HG03460 (cell line): ENCODE results near the gene GPR143.
"Not testable (repeated sequence)": the region's sequence is repeated elsewhere in the genome, so short reads cannot be mapped to it uniquely, and the experiment has no call there.

Experiments
- ATAC-seq: cut with Tn5 transposase; IDR thresholded peaks from one replicate; pipeline ENCODE4 v1.9.1; 2021; ENCODE audit not compliant: unreplicated experiment

Gene GPR143

DNA sequence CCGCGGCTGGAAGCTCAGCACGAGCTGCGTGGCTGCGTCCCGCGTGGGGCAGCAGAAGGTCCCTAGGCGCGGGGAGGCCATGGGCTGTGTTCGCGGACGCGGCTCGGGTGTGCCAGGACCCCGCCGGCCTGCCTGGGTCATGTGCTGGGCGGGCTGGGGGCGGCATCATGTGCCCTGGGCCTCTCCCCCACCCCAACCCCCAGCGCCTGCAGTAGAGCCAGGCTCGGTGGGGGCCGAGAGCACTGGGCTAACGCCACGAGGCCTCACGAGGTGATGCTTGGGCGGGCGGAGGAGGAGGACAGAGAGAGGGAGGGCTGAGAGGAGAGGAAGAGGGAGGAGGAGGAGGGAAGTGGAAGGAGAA is at the start of gene GPR143:
Gene GPR143, minus strand, starts transcription at position 111 of the 361 bp plus-strand sequence. Its CDS starts 30 bp downstream, at position 81.
- no peak for ATAC-seq

DNA sequence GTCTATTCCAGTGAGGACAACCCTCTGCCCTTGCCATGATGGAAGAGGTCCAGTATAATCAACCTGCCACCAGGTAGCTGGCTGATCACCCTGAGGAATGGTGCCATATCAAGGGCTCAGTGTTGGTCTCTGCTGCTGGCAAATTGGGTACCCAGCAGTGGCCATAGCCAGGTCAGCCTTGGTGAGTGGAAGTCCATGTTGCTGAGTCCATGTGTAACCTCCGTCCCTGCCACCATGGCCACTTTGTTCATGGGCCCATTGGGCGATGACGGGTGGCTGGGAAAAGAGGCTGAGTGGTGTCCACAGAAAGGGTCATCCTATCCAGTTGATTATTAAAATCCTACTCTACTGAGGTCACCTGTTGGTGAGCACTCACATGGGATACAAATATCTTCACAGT is 45.4 kb upstream of the GPR143 start:
- not testable (repeated sequence) for ATAC-seq

DNA sequence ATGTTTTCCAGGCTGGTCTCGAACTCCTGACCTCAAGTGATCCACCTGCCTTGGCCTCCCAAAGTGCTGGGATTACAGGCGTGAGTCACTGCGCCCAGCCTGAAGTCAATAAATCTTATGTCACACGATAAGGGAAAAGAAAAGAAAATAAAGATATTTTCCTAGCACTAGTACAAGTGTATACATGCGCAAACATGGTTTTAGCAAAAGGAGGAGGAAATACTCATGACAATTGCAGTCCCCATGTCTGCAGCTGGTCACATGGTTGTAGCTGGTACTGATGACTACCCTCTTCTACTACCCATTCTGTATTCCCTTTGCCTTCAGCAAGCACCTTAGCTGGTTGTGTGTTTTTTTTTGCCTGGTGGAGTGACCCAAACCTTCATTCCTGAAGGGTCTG is 44.2 kb upstream of the GPR143 start:
- ATAC-seq, result not testable (repeated sequence)

DNA sequence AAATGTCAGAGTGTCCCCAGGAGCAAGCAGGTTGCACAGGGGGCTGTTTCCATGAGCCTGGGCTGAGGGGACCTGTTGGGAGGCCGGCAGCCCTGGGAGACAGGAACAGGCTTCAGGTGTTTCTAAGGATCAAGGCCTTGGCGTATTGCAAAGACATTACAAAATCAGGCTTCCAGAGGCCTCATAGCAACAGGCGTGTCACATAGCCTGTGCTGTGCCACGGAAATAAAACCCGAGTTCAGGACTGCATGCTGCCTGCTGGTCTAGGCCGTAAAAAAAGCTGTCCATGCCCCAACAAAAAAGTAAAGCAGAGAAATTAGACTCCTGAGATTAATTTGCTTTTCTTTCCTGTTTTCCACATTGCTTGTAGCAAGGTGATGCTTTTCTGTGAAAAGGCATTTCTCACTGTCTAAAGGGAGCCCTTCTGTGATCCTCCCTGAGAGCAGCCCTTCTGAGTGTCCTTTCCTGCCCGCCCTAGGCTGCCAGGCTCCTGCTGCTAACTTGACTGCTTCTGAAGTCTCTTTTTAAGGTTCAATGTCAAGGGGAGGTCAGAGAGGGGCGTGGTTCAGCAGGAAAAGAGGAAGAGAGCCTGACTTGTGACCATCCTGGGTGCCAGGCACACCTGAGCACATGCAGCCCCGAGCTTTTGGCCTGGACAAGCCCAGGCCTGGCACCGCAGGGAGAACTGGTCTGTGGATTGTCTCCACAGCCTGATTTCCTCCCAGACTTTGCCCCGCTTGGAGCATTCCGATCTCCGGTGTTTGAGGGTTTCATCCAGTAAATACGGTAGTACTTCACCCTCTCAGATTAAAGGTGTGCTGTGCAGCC is 41.9 kb upstream of the GPR143 start:
- no peak for ATAC-seq

DNA sequence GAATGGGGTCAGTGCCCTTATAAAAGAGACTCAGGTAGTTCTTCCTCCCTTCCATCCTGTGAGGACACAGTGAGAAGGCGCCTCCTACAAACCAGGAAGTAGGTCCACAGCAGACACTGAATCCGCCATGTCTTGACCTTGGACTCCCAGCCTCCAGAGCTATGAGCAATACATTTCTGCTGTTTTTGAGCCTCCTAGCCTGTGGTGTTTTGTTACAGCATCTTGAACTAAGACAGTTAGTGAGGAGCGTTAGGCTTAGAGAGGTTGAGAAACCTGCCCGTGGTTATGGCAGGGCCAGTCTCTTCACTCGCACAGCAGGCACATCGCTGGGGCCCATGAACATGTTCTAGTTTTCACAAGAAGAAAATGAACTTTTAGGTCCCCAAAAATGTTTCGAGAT is 40.3 kb upstream of the GPR143 start:
- no peak for ATAC-seq

DNA sequence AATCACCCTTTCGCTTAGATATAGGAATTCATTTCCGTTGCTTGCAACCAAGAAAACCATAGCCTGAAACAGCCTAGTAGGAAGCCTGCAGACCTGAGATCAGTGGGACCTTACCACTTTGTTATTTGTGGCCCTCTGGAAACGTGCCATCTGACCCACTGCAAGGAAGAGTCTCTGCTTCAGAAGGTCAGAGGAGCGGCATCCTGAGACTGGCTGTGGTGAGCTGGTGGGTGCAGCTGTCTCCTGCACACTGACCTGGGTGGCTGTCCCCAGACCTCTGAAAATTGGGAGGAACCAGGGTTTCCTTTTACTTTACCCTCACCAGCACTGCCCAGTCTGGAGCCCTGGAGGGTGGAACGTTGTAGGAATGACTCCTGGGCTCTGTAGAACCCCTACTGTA is 38.8 kb upstream of the GPR143 start:
- no peak for ATAC-seq

DNA sequence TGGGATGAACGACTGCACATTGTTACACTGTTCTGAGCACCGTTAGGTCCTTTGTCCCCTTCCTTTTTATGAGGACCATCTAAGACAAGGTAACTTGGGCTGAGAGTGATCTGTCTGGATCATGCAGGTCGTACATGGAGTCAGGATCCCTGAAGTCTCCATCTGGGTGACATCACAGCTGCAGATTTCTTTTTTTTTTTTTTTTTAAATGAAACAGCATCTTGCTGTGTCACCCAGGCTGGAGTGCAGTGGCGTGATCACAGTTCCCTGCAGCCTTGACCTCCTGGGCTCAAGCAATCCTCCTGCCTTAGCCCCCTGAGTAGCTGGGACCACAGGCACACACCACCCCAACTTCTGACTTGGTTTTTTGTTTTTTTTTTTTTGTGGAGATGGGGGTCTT is 37.1 kb upstream of the GPR143 start:
- ATAC-seq, result no peak

DNA sequence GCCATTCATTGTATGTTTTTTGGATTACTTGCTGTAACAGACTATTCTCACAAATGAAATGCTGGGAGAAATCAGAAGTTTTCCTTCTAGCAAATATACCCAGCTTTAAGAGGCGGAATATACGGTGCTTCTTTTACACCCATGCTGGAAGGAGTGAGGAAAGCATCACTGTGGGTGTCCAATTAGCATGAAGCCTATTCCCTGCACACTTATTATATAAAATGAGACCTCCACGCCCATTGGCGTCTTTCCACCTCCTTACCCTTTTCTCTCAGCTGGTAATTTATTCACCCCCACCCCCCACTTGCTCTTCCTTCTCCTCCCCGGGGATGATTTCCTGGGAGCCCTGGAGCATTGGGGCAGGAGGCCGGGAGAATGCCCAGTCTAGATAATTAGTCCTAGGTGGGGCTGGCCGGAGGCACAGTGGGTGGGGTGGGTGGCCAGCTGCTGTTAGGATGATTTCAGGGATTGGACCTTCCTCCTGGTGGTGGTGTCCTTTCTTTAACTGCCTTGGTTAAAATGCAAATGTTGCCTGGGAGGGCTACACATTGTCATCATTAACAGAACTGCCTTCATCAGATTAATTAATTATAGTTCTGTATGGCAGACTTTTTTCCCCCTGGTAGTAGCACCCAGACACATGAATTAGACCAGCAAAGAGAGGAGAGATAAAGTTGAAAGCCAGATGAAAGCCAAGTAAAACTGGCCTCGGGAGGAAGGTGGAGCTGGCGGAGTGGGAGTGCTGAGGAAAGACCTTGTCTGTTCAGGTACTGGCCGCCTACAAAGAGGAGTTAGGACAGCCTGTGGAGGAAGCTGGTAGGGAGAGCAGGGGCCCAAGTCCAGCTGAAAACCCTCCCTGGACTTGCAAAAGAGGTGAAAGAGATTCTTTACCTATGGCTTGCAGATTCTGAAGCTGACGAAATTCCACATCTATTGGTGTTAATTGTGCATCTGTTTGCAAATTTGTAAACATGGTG is 32.0 kb upstream of the GPR143 start:
- ATAC-seq, result no peak

DNA sequence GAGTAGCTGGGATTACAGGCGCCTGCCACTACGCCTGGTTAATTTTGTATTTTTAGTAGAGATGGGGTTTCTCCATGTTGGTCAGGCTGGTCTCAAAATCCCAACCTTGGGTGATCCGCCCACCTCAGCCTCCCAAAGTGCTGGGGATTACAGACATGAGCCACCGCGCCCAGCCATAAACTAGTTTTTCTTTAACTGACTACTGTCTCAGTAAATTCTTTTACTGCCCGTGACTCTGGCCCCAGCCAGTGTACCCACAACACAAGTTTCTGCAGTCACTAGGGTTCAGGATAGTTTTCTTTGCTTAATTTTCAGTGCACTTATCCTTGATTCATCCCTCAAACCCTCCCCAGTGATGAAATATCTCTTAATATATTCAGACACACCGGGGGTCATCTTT is 28.8 kb upstream of the GPR143 start:
- ATAC-seq, result no peak

DNA sequence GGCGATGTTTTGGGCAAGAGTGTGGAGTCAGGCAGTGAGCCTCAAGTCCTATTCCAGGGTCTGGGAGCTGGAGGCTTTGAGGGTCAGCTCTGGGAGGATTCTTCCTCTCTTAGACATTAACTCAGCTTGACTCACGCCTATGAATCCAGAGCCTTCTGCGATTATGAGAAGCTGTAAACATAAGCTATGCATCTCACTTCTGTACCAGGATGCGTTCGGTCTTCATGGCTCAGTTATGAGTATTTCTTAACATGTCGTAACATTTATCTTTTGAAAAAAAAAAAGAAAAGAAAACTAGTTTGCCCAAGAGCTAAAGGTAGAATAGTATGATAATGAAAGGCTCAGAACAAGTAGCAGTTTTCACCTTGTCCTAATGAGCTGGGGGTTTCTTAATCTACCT is 25.2 kb upstream of the GPR143 start:
- ATAC-seq, result no peak

DNA sequence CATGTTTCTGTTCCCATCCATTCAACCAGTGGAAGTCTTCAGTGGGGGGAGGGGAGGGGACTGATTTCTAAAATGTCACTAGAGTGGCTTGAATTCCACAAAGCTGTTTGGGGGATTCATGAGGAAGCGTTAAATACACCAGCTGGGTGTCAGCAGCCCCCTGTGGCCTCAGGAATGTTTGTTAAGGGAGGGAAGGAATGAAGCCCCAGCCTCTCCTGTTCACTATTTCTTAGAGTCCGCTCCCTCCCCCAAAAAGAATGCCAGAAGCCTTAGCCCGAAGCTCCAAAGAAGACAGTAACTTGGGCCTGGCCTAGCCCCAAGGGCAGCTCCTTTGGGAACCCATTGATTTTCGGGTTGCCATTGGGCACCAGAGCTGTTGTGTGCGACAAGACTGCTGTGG is 23.9 kb upstream of the GPR143 start:
- ATAC-seq, result no peak

DNA sequence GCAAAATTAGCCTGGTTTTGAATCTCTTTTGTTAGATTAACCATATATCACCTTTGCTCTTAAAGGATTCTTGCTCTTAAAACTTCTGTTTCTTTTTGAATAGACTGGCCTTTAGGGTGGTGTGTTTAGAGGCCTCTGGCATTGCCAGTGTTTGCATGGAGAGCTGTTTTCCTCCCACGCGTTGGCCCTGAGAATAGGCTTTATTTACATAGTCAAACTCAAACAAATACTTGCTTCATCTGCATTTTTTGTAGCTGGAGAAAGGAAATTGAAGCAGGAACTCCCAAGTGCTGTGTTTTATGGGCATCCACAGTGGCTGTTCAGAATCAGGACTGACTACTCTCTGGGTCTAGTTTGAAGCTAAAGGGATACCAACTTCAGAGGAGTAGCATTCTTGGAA is 23.3 kb upstream of the GPR143 start:
- no peak for ATAC-seq

DNA sequence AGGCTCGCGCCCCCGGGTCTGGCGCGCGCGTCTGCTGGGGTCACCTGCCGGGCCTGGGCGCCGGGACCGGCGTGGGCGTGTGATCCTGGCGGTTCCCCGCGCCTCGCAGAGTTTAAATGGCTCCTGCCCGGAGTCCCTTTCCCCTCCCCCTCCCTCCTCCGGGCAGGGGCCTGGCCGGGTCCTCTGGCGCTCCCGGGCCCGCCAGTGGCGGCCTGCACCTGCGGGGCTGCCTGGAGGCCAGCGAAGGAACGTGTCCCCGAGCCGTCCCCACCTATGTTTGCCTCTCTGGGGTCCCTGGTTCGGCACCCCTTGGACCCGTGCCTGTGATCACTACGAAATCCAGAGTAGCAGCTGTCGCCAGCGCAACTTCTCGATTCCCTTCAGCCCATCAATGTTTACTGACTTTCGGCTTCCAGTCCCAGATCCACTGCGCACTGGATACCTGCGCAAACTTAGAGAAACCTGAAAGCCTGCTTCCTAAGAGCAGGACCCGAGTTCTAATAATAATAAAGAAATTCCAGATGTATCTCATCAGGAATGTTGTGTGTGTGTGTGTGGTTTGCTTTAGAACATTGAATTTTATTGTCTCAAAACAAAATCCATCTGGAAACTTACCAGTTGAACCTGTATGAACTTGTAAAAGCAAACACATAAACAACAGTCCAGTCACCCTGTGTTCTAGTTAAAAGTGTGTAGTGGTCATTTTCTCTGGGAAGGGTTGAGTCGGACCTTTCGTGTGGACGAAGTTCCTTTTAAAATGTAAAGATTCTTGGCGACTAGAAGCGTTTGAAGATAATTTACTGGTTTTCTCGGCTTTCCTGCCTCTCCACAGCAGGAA is 21.4 kb upstream of the GPR143 start:
- ATAC-seq, result no peak

DNA sequence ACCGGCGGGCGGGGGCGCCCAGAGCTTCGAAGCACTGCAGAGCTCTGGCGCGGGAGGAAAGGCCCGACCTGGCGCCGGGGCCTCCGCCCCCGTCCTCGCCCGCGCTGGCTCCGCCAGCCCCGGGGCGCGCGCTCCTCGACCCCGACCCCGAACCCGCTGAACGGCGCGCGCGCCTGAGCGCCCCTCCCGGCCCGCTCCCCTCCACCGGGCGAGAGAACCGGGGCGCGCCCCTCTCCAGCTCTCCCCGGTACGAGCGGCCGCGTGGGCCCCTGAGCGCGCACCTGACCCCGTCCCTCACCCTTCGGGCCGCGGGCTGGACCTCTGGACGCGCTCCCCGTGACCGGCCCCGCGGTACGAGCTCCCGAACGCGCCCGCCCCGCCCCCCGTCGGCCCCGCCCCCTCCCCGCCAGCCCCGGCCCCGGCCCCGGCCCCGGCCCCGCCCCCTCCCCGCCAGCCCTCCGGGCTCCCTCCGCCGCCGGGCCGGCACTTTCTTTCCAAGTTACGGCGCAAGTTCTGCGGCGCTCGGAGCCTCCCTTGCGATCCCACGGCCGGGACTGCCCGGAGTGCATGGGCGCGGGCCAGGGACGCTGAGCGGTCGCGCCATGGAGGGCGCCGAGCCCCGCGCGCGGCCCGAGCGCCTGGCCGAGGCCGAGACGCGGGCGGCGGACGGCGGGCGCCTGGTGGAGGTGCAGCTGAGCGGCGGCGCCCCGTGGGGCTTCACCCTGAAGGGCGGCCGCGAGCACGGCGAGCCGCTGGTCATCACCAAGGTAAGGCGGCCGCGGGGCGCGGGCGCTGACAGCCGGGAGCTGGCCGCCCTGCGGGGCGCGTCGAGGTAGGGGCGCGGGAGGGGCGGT is 20.5 kb upstream of the GPR143 start, which contains the start of gene SHROOM2:
Gene SHROOM2, plus strand, starts transcription at position 486 of the 854 bp plus-strand sequence. Its CDS starts 117 bp downstream, at position 603.
- ATAC-seq, result no peak

DNA sequence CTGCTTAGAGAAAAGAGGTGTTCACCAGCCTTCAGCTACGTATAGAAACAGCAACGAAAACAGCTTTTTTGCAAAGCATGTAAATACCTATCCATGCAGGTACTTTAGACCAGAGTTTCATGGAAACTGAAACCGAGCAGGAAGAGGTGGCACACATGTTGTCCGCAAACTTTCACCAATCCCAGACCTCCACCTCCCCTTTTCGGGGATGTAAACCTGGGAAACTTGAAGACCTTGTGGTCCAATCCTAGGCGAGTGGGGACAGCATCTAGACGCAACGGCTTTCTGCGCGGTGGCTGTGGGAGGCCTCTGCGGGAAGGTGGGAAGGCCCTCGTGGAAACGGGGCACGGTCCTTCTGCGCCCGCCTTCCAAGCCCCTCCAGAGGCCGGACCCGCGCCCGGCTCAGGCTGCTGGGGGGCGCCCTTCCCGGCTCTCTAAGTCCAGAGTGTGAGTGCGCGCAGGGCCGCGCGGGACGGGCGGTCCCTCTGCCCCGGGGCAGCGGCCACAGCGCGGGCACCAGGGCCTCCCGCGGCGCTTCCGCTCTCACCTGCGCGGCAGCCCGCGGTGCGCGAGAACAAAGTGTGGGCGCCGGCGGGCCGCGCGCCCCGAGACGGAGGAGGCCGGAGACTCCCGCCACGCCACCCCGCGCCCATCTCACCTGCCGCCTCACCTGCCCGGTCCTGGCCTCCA is 19.8 kb upstream of the GPR143 start:
- ATAC-seq, result no peak

DNA sequence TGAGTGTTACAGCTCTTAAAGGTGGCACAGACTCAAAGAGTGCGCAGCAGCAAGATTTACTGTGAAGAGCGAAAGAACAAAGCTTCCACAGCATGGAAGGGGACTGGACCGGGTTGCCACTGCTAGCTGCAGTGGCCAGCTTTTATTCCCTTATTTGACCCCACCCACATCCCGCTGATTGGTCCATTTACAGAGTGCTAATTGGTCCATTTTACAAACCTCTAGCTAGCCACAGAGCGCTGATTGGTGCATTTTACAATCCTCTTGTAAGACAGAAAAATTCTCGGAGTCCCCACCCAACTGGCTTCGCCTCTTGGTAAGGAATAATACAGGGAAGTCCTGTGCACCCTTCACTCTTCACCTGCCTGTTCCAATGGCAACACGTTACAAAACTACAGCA is 18.7 kb upstream of the GPR143 start:
- ATAC-seq, result no peak

DNA sequence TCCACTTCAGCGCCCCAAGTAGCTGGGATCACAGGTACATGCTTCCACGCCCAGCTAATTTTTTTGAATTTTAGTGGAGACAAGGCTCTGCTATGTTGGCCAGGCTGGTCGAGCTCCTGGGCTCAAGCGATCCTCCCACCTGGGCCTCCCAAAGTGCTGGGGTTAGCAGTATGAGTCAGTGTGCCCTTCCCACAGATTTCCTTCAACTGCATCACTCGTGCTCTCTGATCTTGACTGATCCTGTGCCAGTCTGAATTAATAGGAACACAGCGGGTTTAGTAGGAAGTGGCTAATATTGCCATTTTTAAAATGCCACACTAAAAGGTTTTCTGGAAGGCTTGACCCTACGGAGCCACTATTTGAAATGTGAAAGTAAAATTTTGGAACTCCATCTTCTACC is 16.3 kb upstream of the GPR143 start:
- ATAC-seq, result no peak

DNA sequence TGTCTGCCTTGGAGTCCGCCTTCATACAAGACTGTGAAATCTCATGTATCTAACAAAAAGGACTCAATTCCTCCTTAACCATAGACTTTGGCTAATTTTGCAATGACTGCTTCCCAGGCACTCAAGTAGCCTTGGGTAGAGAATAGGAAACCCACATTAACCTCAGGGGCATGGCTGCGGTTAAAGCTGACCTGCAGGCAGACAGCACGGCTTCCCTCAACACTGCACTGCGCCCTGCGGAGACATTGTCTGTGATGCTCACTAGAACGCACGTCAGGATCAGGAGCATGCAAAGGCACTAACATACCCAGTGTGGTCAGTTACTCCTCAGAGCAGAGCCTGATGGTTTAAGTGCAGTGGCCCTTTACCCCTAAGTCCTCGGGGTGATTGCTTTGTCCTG is 10.3 kb upstream of the GPR143 start:
- ATAC-seq, result no peak

DNA sequence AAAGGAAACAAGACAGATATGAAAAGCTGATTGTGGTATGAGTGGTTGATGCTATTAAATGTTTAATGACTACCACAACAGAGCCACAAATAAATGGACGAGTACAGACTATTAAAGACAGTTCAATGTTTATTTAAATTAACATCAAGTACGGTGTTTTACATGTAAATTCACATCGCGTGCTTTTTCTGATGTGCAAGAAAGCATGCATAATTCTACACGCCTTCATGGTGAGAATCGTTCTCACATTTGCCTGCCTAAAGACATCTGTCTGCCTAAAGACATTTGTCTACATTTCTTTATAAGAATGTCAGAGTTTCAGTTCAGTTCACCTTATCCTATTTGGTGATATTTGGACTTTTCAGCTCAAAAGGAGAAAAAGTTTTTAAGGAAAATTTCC is 7.3 kb upstream of the GPR143 start:
- no peak for ATAC-seq
